Measurements from ENCODE around the gene SCAF4.
"Not testable (repeated sequence)": the region's sequence is repeated elsewhere in the genome, so short reads cannot be mapped to it uniquely, and the experiment has no call there.

The SCAF4 gene

DNA sequence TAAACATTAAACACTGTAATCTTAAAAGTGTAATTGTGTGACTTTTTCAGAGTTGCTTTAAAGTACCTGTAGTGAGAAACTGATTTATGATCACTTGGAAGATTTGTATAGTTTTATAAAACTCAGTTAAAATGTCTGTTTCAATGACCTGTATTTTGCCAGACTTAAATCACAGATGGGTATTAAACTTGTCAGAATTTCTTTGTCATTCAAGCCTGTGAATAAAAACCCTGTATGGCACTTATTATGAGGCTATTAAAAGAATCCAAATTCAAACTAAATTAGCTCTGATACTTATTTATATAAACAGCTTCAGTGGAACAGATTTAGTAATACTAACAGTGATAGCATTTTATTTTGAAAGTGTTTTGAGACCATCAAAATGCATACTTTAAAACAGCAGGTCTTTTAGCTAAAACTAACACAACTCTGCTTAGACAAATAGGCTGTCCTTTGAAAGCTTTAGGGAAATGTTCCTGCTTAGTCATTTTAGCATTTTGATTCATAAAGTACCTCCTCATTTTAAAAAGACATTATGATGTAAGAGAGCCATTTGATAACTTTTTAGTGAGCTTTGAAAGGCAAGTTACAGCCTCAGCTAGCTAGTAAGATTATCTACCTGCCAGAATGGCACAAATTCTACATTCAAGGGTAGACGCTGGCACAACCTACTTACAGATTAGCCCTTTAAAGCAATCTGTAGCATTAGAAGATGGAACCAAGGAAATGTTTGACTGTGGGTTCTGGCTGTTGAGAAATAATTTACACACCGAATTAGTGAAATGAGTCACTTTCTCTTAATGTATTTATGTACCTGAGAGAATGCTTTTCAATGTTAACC, 63.0 kb downstream of the SCAF4 start:
- DNase-seq: no peak

DNA sequence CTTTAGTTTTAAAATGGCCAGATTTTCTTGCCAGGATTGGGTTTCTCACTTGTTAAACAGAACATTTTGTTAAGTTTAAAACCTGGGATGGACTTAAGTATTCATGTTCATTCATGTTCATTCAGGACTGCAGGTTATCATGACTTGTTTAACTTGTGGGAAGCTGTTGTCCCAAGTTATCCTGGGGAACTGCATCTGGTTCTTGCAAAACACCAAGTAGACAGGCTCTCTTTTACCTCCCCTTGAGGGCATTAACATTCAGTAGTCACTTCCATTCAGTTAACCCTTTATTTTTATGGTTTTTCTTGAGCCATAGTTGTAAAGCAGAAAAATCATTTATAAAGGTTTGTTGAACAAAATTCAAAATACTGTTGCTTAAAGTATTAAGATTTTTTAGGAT, 64.3 kb downstream of the SCAF4 start:
- no peak for DNase-seq

- DNase-seq: no peak
These were observed 64.8 kb downstream of the SCAF4 start for GRCh38 chr21:31667132-31667531.

DNA sequence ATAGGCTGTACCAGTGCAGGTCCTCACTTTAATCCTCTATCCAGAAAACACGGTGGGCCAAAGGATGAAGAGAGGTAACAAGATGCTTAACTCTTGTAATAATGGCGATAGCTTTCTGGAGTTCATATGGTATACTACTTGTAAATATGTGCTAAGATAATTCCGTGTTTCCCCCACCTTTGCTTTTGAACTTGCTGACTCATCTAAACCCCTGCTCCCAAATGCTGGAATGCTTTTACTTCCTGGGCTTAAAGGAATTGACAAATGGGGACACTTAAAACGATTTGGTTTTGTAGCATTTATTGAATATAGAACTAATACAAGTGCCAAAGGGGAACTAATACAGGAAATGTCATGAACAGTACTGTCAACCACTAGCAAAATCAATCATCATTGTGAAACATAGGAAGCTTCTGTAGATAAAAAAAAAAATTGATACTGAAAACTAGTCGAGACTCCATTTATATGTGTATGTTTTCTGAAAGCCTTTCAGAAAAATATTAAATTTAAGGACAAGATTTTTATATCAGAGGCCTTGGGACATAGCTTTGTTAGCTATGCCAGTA, 65.4 kb downstream of the SCAF4 start:
- no peak for DNase-seq

- not testable (repeated sequence) for DNase-seq
These were observed 66.0 kb downstream of the SCAF4 start for GRCh38 chr21:31665869-31666268.

- DNase-seq: no peak
These were observed 66.5 kb downstream of the SCAF4 start for GRCh38 chr21:31665397-31665796.

- no peak for DNase-seq
These were observed 68.2 kb downstream of the SCAF4 start for GRCh38 chr21:31663584-31664249.

GRCh38 chr21:31660591-31660990, 71.3 kb downstream of the SCAF4 start:
- DNase-seq: no peak

DNA sequence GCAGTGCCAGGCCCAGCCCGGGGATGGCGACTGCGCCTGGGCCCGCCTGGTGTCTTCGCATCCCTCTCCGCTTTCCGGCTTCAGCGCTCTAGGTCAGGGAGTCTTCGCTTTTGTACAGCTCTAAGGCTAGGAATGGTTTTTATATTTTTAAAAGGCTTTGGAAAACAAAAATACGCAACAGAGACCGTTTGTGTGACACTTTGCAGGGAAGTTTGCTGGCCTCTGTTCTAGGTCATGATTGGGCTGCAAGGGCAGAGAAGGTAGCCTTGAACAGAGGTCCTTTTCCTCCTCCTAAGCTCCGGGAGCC, 71.7 kb downstream of the SCAF4 start:
- DNase-seq: no peak

- DNase-seq: peak; percentile 77 to 92
These were observed 72.2 kb downstream of the SCAF4 start, which contains the start of gene SOD1 for GRCh38 chr21:31659536-31660258. Gene SOD1 (plus strand): TSS chr21:31659693. CDS start chr21:31659770, 77 bp downstream.

GRCh38 chr21:31659286-31659535, 72.7 kb downstream of the SCAF4 start:
- DNase-seq: no peak

- no peak for DNase-seq
These were observed 73.9 kb downstream of the SCAF4 start for GRCh38 chr21:31658053-31658452.

- no peak for DNase-seq
These were observed 75.5 kb downstream of the SCAF4 start for GRCh38 chr21:31656199-31657095.

DNA sequence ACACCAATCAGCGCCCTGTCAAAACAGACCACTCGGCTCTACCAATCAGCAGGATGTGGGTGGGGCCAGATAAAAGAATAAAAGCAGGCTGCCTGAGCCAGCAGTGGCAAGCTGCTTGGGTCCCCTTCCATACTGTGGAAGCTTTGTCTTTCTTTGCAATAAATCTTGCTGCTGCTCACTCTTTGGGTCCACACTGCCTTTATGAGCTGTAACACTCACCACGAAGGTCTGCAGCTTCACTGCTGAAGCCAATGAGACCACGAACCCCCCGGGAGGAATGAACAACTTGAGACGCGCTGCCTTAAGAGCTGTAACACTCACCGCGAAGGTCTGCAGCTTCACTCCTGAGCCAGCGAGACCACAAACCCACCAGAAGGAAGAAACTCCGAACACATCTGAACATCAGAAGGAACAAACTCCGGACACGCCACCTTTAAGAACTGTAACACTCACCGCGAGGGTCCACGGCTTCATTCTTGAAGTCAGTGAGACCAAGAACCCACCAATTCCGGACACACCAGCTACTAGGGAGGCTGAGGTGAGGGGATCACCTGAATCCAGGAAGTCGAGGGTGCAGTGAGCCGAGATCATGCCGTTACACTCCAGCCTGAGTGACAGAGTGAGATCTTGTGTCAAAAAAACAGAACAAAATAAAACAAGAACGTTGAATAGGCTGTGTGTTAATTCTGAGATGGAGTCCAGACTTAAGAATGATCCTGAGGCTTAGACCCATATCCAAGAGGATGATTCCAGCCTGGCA, 76.9 kb downstream of the SCAF4 start:
- DNase-seq: not testable (repeated sequence)

- no peak for DNase-seq
These were observed 77.6 kb downstream of the SCAF4 start for GRCh38 chr21:31654340-31654739.

GRCh38 chr21:31651491-31651890, 80.4 kb downstream of the SCAF4 start:
- not testable (repeated sequence) for DNase-seq

GRCh38 chr21:31650930-31651329, 81.0 kb downstream of the SCAF4 start:
- DNase-seq: no peak

- DNase-seq: no peak
These were observed 84.3 kb downstream of the SCAF4 start for GRCh38 chr21:31647650-31648049.

- DNase-seq: no peak
These were observed 87.3 kb downstream of the SCAF4 start for GRCh38 chr21:31644643-31645042.

DNA sequence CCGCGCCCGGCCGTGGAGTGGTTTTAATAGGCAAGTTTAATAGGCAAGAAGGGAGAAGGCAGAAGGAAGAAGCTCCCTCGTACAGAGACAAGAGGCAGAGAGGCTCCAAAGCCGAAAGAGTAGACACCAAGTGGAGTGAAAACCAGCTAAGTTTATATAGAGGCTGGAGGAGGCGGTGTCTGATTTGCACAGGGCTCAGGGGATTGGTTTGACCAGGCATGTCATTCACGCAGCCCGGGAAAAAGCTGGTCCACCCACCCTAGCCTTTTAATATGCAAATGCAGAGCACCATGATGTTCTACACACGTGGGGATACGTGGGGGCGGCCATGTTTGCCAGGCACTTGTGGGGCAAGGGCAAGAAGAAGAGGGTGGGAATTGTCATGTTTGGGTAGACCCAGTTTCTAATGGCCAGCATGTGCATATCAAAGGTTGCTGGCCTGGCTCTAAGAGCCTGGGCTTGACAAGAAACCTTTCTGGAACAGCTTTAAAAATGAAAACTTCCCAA, 90.4 kb downstream of the SCAF4 start:
- DNase-seq: no peak

DNA sequence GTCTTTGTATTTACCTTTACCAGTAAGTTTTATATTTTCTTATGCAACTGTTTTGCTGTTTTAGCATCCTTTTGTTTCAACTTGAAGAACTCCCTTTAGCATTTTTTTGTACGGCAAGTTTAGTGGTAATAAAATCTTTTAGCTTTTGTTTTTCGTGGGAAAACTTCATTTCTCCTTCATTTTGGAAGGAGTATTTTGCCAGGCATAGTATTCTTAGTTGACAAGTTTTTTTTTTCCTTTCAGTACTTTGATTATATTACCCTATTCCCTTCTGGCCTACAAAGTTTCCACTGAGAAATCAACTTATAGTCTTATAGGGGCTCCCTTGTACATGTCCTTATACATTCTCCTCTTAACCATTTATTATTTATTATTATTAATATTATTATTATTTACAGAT, 95.0 kb downstream of the SCAF4 start:
- DNase-seq: no peak

GRCh38 chr21:31634993-31635392, 96.9 kb downstream of the SCAF4 start:
- DNase-seq: no peak

All from NCI-H1930 (cell line).